ENCODE measurements around the gene SNX24. TPM values are rescaled to one million over a fixed set of nuclear protein-coding genes. Genes with fewer than 3 reads are reported as not detected.

SNX24 gene
- polyA plus RNA-seq, 4 donors: 7.7 to 33.7 (median 27.2) TPM

DNA sequence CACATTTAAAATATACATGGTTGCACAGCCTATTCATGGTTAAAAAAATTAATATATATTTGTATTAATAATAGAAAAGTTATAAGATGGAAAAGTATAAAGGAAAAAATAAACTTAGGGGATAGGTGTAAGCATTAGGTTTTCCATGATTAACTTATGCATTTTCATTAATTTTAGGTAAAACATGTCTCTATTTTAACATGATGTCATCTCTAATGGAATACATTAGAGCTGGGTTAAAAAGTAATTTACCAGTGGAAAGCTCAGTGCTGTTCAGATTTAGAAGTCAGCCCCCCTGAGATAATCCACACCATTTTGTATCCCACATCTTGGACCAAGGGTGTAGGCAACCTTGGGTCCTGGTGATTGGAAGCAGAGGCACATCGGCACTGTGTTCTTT, 49.7 kb downstream of the SNX24 start:
- no peak for FAIRE-seq
- H3K9me3 ChIP-seq (ENCODE audit: control insufficient read depth in 2 of 2, insufficient read depth in 1 of 2, low read depth in 1 of 2, low read length in 1 of 2): no peaks in the 10 kb centered on the region
- H3K4me1 ChIP-seq (ENCODE audit: control insufficient read depth in 3 of 3, insufficient read depth in 2 of 3, low read depth in 1 of 3, low read length in 2 of 3): no peaks in the 10 kb centered on the region
- 94 to 100% (median 95%) methylated on average over 1 of the region's 1 CpG for WGBS, 3 donors
- no peak for DNase-seq
- H3K27ac ChIP-seq (ENCODE audit: low read depth in 1 of 3, low read length in 2 of 3): no peak overlapping the region
- H3K36me3 ChIP-seq (ENCODE audit: control insufficient read depth in 3 of 3, insufficient read depth in 2 of 3, low read depth in 1 of 3, low read length in 3 of 3): peaks cover 0 to 2% (median 0%) of the 10 kb centered on the region in 3 donors
- no peak overlapping the region for H3K4me3 ChIP-seq (ENCODE audit: low read depth in 1 of 3, low read length in 3 of 3)
- no peaks in the 10 kb centered on the region for H3K27me3 ChIP-seq (ENCODE audit: control insufficient read depth in 3 of 3, insufficient read depth in 3 of 3, low read length in 3 of 3)

DNA sequence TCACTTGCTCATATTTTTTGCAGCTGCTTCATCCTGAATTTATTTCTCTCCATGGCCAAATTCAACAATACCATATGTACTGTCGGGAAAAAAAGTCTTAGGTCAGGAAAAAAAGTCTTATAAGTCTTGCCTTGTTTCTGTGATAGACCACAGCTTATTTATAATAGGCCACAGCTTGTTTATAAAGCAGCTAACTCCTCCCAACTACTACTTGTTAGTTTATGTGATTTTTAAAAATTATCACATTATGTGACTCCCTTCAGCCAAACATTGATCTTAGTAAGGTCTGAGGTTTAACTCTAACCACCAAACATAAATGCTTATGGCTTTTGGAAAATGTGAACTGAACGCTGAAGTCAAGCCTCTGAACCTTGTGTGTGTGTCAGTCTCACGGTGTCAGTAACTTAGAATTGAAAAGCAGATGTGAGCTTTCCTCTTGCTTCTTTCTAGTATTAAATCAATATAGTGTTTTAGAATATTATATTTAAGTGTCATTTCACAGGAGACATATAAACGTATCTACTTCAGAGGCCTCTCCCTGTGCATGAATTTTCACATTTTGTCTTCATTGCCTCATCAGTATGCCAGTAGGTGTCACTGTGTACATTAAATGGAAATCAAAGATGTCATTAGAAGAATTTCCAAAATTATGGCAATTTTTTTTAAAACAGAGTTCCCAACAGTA, 51.3 kb downstream of the SNX24 start:
- Histone ChIP-seq H3K4me3 (ENCODE audit: low read depth in 1 of 3, low read length in 3 of 3) (no peak overlapping the region), H3K4me1 (ENCODE audit: control insufficient read depth in 3 of 3, insufficient read depth in 2 of 3, low read depth in 1 of 3, low read length in 2 of 3) (no peaks in the 10 kb centered on the region), H3K36me3 (ENCODE audit: control insufficient read depth in 3 of 3, insufficient read depth in 2 of 3, low read depth in 1 of 3, low read length in 3 of 3) (peaks cover 0 to 4% (median 0%) of the 10 kb centered on the region in 3 donors), H3K9me3 (ENCODE audit: control insufficient read depth in 2 of 2, insufficient read depth in 1 of 2, low read depth in 1 of 2, low read length in 1 of 2) (no peaks in the 10 kb centered on the region), H3K27ac (ENCODE audit: low read depth in 1 of 3, low read length in 2 of 3) (no peak overlapping the region), H3K27me3 (ENCODE audit: control insufficient read depth in 3 of 3, insufficient read depth in 3 of 3, low read length in 3 of 3) (no peaks in the 10 kb centered on the region)
- FAIRE-seq (no peak), DNase-seq (peak in 1 of 2 donors; percentile 21)
- 55 to 70% (median 67%) methylated on average over 4 of the region's 4 CpGs for WGBS, 3 donors

DNA sequence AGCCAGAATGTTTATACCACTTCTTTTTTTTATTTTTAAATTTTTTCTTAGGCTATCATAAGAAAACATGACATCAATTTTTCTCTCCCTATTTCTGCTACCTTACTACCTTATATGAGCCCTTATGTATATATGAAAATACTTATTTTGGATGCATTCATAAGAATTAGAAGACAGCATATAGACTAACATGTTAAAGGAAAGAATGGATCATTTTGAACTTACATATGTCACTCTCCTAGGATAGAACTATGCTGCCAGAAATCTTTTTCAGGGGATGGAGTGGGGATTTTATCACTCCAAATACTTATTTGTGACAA, 51.8 kb downstream of the SNX24 start:
- DNase-seq (no peak), FAIRE-seq (no peak)
- no peak overlapping the region for H3K27ac ChIP-seq (ENCODE audit: low read depth in 1 of 3, low read length in 2 of 3)

DNA sequence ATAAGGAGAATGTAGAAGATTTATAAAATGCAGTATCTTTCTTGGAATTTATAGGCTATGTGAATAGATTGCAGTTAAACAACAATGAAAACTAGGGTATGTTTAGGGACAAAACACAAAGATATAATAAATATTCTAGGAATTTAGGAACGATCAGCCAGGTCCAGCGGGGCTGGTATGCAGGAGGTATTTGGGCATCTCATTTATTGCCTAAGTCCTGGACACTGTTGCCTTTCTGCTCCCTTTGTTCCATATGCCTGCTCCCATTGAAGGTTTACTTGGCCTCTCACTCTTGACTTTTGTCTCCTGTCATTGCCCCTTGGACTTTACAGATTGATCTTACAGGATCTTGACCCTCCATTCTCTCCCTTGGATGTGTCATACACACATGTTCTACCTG, 55.9 kb downstream of the SNX24 start:
- FAIRE-seq: no peak
- Histone ChIP-seq H3K4me1 (ENCODE audit: control insufficient read depth in 3 of 3, insufficient read depth in 2 of 3, low read depth in 1 of 3, low read length in 2 of 3) (peaks cover 0 to 2% (median 0%) of the 10 kb centered on the region in 3 donors), H3K4me3 (ENCODE audit: low read depth in 1 of 3, low read length in 3 of 3) (no peak overlapping the region), H3K27me3 (ENCODE audit: control insufficient read depth in 3 of 3, insufficient read depth in 3 of 3, low read length in 3 of 3) (no peaks in the 10 kb centered on the region), H3K27ac (ENCODE audit: low read depth in 1 of 3, low read length in 2 of 3) (no peak overlapping the region), H3K36me3 (ENCODE audit: control insufficient read depth in 3 of 3, insufficient read depth in 2 of 3, low read depth in 1 of 3, low read length in 3 of 3) (peaks cover 0 to 7% (median 0%) of the 10 kb centered on the region in 3 donors), H3K9me3 (ENCODE audit: control insufficient read depth in 2 of 2, insufficient read depth in 1 of 2, low read depth in 1 of 2, low read length in 1 of 2) (no peaks in the 10 kb centered on the region)
- peak; percentile 8 to 14 for DNase-seq
- WGBS, 3 donors: 91 to 96% (median 94%) methylated on average over 2 of the region's 2 CpGs

More for the DNA sequence above, 51.8 kb downstream of the SNX24 start:
- Histone ChIP-seq H3K4me3 (ENCODE audit: low read depth in 1 of 3, low read length in 3 of 3) (no peak overlapping the region), H3K36me3 (ENCODE audit: control insufficient read depth in 3 of 3, insufficient read depth in 2 of 3, low read depth in 1 of 3, low read length in 3 of 3) (peaks cover 0 to 6% (median 0%) of the 10 kb centered on the region in 3 donors), H3K27me3 (ENCODE audit: control insufficient read depth in 3 of 3, insufficient read depth in 3 of 3, low read length in 3 of 3) (no peaks in the 10 kb centered on the region), H3K4me1 (ENCODE audit: control insufficient read depth in 3 of 3, insufficient read depth in 2 of 3, low read depth in 1 of 3, low read length in 2 of 3) (peaks cover 0 to 2% (median 0%) of the 10 kb centered on the region in 3 donors), H3K9me3 (ENCODE audit: control insufficient read depth in 2 of 2, insufficient read depth in 1 of 2, low read depth in 1 of 2, low read length in 1 of 2) (no peaks in the 10 kb centered on the region)

DNA sequence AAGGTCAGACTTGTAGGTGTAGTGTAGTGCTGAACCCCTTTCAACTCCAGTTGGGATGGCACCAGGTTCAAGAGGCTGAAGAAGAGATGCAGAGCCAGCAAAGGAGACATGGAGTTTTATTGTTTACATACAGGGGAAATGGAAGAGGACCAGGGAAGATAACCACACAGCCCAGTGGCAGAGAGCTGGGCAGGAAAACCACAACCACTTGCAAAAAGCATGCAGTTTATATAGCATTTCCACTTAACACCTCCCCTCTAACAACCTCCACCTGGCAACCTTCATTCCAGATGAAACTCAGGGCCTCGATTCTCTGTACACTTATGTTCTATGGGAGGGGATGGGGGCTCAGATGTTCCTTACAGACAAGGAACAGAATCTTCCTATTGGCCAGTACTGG, 56.9 kb downstream of the SNX24 start:
- FAIRE-seq: no peak
- Histone ChIP-seq H3K9me3 (ENCODE audit: control insufficient read depth in 2 of 2, insufficient read depth in 1 of 2, low read depth in 1 of 2, low read length in 1 of 2) (no peaks in the 10 kb centered on the region), H3K36me3 (ENCODE audit: control insufficient read depth in 3 of 3, insufficient read depth in 2 of 3, low read depth in 1 of 3, low read length in 3 of 3) (peaks cover 0 to 7% (median 0%) of the 10 kb centered on the region in 3 donors), H3K4me1 (ENCODE audit: control insufficient read depth in 3 of 3, insufficient read depth in 2 of 3, low read depth in 1 of 3, low read length in 2 of 3) (peaks cover 0 to 2% (median 0%) of the 10 kb centered on the region in 3 donors), H3K4me3 (ENCODE audit: low read depth in 1 of 3, low read length in 3 of 3) (no peak overlapping the region), H3K27ac (ENCODE audit: low read depth in 1 of 3, low read length in 2 of 3) (no peak overlapping the region), H3K27me3 (ENCODE audit: control insufficient read depth in 3 of 3, insufficient read depth in 3 of 3, low read length in 3 of 3) (no peaks in the 10 kb centered on the region)
- no peak for DNase-seq
- 46 to 86% (median 86%) methylated on average over 1 of the region's 1 CpG for WGBS, 3 donors

DNA sequence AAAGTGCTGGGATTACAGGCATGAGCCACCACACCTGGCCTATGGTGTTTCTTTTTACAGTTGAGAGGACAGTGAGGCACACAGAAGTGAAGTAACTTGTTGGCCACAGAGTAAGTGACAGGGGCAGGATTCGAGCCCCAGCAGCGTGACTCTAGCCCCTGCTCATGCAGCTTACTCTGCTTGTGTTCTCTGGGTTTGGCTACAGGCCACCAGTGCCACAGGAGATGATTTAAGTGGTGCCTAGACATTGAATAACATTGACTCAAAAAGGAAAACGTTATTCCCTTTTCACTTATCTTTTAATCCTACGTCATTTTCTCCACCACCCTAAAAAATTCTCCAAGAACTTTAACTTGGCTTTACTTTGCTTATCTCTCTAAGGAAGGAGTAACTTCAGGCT, 61.4 kb downstream of the SNX24 start:
- DNase-seq (no peak), FAIRE-seq (no peak)
- Histone ChIP-seq H3K27me3 (ENCODE audit: control insufficient read depth in 3 of 3, insufficient read depth in 3 of 3, low read length in 3 of 3) (no peaks in the 10 kb centered on the region), H3K4me1 (ENCODE audit: control insufficient read depth in 3 of 3, insufficient read depth in 2 of 3, low read depth in 1 of 3, low read length in 2 of 3) (peaks cover 0 to 2% (median 0%) of the 10 kb centered on the region in 3 donors), H3K27ac (ENCODE audit: low read depth in 1 of 3, low read length in 2 of 3) (no peak overlapping the region), H3K36me3 (ENCODE audit: control insufficient read depth in 3 of 3, insufficient read depth in 2 of 3, low read depth in 1 of 3, low read length in 3 of 3) (peaks cover 0 to 3% (median 0%) of the 10 kb centered on the region in 3 donors), H3K4me3 (ENCODE audit: low read depth in 1 of 3, low read length in 3 of 3) (no peak overlapping the region), H3K9me3 (ENCODE audit: control insufficient read depth in 2 of 2, insufficient read depth in 1 of 2, low read depth in 1 of 2, low read length in 1 of 2) (no peaks in the 10 kb centered on the region)
- 78 to 86% (median 79%) methylated on average over 4 of the region's 4 CpGs for WGBS, 3 donors

DNA sequence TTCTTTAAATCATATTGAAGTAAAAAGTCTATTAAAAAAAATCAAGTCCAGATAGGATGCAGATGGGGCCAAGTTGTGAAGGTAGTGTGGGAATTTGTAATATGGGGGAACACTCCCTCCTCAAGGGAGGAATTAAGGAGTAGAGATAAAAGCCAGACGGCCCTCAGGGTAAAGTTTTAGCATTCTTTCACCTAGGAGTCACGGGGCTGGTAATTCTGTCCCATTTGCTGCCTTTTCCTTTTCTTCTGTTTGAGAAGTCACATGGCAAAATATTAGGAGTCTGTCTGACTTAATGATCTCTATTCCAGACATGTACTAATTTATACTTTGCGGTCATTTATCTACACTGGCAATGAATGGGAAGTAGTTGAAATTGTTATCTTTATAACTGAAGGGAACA, 61.9 kb downstream of the SNX24 start:
- no peaks in the 10 kb centered on the region for H3K9me3 ChIP-seq (ENCODE audit: control insufficient read depth in 2 of 2, insufficient read depth in 1 of 2, low read depth in 1 of 2, low read length in 1 of 2)
- no peaks in the 10 kb centered on the region for H3K27me3 ChIP-seq (ENCODE audit: control insufficient read depth in 3 of 3, insufficient read depth in 3 of 3, low read length in 3 of 3)
- no peak for FAIRE-seq
- WGBS, 3 donors: 80 to 89% (median 86%) methylated on average over 3 of the region's 3 CpGs
- peaks cover 0 to under 1% (median 0%) of the 10 kb centered on the region in 3 donors for H3K36me3 ChIP-seq (ENCODE audit: control insufficient read depth in 3 of 3, insufficient read depth in 2 of 3, low read depth in 1 of 3, low read length in 3 of 3)
- H3K27ac ChIP-seq (ENCODE audit: low read depth in 1 of 3, low read length in 2 of 3): no peak overlapping the region
- no peaks in the 10 kb centered on the region for H3K4me1 ChIP-seq (ENCODE audit: control insufficient read depth in 3 of 3, insufficient read depth in 2 of 3, low read depth in 1 of 3, low read length in 2 of 3)
- no peak for DNase-seq
- no peak overlapping the region for H3K4me3 ChIP-seq (ENCODE audit: low read depth in 1 of 3, low read length in 3 of 3)

DNA sequence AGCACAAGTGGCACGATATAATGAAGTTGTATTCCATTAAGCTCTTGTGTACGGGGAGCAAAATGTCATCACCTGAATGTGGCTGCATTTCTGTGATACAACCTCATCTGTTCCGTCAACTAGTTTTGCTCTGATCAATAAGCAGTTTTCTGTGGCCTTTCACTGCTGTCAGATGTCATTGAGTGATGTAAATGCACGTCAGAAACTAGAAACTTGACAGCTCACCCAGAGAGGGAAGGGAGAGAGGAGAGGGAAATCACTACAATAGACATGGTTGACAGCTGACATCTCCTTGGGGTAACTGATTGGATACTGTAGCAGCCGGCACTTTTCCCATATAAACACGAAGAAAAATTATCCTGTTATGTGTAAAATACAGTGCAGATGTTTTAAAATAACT, 62.7 kb downstream of the SNX24 start:
- no peaks in the 10 kb centered on the region for H3K36me3 ChIP-seq (ENCODE audit: control insufficient read depth in 3 of 3, insufficient read depth in 2 of 3, low read depth in 1 of 3, low read length in 3 of 3)
- H3K4me1 ChIP-seq (ENCODE audit: control insufficient read depth in 3 of 3, insufficient read depth in 2 of 3, low read depth in 1 of 3, low read length in 2 of 3): no peaks in the 10 kb centered on the region
- H3K27ac ChIP-seq (ENCODE audit: low read depth in 1 of 3, low read length in 2 of 3): no peak overlapping the region
- FAIRE-seq: no peak
- no peaks in the 10 kb centered on the region for H3K27me3 ChIP-seq (ENCODE audit: control insufficient read depth in 3 of 3, insufficient read depth in 3 of 3, low read length in 3 of 3)
- H3K4me3 ChIP-seq (ENCODE audit: low read depth in 1 of 3, low read length in 3 of 3): no peak overlapping the region
- no peak for DNase-seq
- H3K9me3 ChIP-seq (ENCODE audit: control insufficient read depth in 2 of 2, insufficient read depth in 1 of 2, low read depth in 1 of 2, low read length in 1 of 2): no peaks in the 10 kb centered on the region
- 87 to 94% (median 90%) methylated on average over 6 of the region's 6 CpGs for WGBS, 3 donors

DNA sequence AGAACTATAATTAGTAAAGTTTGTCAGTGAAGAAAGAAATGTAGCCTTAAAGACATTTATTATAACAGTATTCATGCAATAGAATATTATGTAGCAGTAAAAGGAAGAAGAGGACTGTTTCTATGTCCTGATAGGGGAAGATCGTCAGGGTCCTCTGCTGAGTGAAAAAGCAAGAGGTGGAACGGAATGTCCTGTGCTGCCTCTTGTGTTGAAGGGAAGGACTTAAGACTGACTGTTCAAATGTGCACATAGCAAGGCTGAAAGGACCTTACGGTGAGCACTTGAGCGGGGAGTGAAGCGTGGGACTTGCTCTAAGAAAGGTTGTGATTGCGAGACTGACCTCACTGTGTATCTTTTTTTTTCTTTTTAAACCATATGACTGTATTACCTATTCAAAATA, 63.2 kb downstream of the SNX24 start:
- H3K27ac ChIP-seq (ENCODE audit: low read depth in 1 of 3, low read length in 2 of 3): no peak overlapping the region
- 92 to 96% (median 93%) methylated on average over 6 of the region's 6 CpGs for WGBS, 3 donors
- FAIRE-seq: no peak

More for the DNA sequence above, 63.2 kb downstream of the SNX24 start:
- no peaks in the 10 kb centered on the region for H3K36me3 ChIP-seq (ENCODE audit: control insufficient read depth in 3 of 3, insufficient read depth in 2 of 3, low read depth in 1 of 3, low read length in 3 of 3)
- no peaks in the 10 kb centered on the region for H3K9me3 ChIP-seq (ENCODE audit: control insufficient read depth in 2 of 2, insufficient read depth in 1 of 2, low read depth in 1 of 2, low read length in 1 of 2)
- H3K27me3 ChIP-seq (ENCODE audit: control insufficient read depth in 3 of 3, insufficient read depth in 3 of 3, low read length in 3 of 3): no peaks in the 10 kb centered on the region
- H3K4me1 ChIP-seq (ENCODE audit: control insufficient read depth in 3 of 3, insufficient read depth in 2 of 3, low read depth in 1 of 3, low read length in 2 of 3): no peaks in the 10 kb centered on the region
- H3K4me3 ChIP-seq (ENCODE audit: low read depth in 1 of 3, low read length in 3 of 3): no peak overlapping the region
- DNase-seq: no peak

Data from small intestine (tissue), 7 donors.